Right lobe of liver (tissue), 4 donors: ENCODE measurements around the gene GRIN3A.

Experiments
- CTCF ChIP-seq, 4 donors: fragments of 200-600 bp in 3 of 4; fragments of 450-650 bp in 1 of 4; IDR thresholded peaks; one replicate each; pipeline versions ENCODE4 v1.5.1 to v1.8.0; 2016 to 2022; ENCODE audit warnings: antibody characterized with exemption in 4 of 4, mild to moderate bottlenecking in 2 of 4
- POLR2A ChIP-seq: fragments of 450-650 bp; IDR thresholded peaks from one replicate; pipeline ENCODE4 v1.6.1; 2017; ENCODE audit warnings: antibody characterized with exemption, mild to moderate bottlenecking
- donor health status: DM: no; HTN: no; CAD: no.
- donor health status: DM: no; HTN: no; CAD: no.
- donor health status: DM: no; HTN: yes; CAD: no.

- no peak for TF ChIP-seq CTCF (IDR thresholded peaks at IDR 0.05)
- TF ChIP-seq POLR2A, result no peak
Observed at GRCh38 chr9:101684665-101685064, 53.8 kb downstream of the GRIN3A start.
